ENCODE results near the gene SKIC2.

DNA sequence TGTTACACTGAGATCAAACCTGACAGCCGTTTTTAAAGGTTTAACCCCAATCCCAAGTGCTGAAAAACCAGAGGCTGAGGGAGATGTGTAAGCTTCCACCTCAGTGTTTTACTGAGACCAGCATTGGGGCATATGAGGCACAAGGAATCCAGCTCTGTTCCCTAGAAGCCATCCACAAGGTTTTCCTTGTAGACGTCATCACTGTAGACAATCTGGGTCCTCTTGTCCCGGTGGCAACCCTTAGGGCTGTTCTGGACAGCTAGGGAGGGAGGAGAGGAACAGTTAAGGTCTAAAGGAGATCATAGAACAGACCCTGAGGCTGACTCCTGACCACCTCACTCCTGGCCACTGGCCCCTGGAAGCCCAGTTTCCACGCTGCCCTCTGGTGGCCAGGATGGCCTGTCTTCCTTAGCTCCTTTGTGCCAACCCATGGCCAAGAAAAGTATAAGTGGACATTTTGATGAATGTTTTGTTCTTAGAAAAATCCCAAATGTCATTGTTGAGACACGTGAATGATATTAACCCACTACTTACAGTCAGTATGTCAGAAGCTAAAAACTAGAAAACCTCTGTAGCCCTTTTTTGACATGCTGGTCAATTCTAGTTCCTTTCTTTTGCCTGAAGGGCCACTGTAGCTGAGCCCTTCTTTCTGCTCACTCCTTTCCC lies 6.7 kb upstream of the SKIC2 start:
- no peak for TF ChIP-seq EZH2 (IDR thresholded peaks at IDR 0.05)
- TF ChIP-seq, protein P1, sequence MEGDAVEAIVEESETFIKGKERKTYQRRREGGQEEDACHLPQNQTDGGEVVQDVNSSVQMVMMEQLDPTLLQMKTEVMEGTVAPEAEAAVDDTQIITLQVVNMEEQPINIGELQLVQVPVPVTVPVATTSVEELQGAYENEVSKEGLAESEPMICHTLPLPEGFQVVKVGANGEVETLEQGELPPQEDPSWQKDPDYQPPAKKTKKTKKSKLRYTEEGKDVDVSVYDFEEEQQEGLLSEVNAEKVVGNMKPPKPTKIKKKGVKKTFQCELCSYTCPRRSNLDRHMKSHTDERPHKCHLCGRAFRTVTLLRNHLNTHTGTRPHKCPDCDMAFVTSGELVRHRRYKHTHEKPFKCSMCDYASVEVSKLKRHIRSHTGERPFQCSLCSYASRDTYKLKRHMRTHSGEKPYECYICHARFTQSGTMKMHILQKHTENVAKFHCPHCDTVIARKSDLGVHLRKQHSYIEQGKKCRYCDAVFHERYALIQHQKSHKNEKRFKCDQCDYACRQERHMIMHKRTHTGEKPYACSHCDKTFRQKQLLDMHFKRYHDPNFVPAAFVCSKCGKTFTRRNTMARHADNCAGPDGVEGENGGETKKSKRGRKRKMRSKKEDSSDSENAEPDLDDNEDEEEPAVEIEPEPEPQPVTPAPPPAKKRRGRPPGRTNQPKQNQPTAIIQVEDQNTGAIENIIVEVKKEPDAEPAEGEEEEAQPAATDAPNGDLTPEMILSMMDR (IDR thresholded peaks at IDR 0.05) = peak; percentile 89
